WERI-Rb-1 (cell line): ENCODE results near the gene F8.
A peak's percentile ranks its signal among the peaks of the same experiment; 100 is the strongest.

Experiments used
- DNase-seq: peaks from one replicate; pipeline ENCODE4 v3.0.0-alpha.2; 2020
- H3K27ac ChIP-seq: fragments of 250-450 bp; sonication (Bioruptor Pico); 2 replicates; pipeline ENCODE4 v1.5.1; 2020; ENCODE audit warnings: mild to moderate bottlenecking, moderate library complexity
- H3K27me3 ChIP-seq: fragments of 250-450 bp; sonication (Bioruptor Pico); 2 replicates; pipeline ENCODE4 v1.5.1; 2021; ENCODE audit warnings: mild to moderate bottlenecking, low read depth, moderate library complexity; ENCODE audit not compliant: insufficient read depth, severe bottlenecking
- H3K36me3 ChIP-seq: fragments of 250-450 bp; sonication (Bioruptor Pico); 2 replicates; pipeline ENCODE4 v1.5.1; 2020; ENCODE audit warnings: mild to moderate bottlenecking, moderate library complexity
- H3K4me3 ChIP-seq: 2 replicates; pipeline ENCODE4 v1.5.1; 2011; ENCODE audit warnings: low read depth, mild to moderate bottlenecking, control low read depth, low read length
- H3K9me3 ChIP-seq: fragments of 250-450 bp; sonication (Bioruptor Pico); 2 replicates; pipeline ENCODE4 v1.5.1; 2021; ENCODE audit warnings: mild to moderate bottlenecking, moderate library complexity; ENCODE audit not compliant: severe bottlenecking
- TF ChIP-seq, protein P1 (sequence below): IDR thresholded peaks from 2 replicates; pipeline ENCODE4 v1.5.1; 2011; ENCODE audit warnings: low read depth, mild to moderate bottlenecking, control low read depth, inconsistent platforms, low read length

The F8 gene

GRCh38 chrX:155022585-155022984 lies at the start of gene F8:
F8 (minus strand) TSS chrX:155022723; CDS start chrX:155022552, 171 bp downstream.
- no peak for DNase-seq
- TF ChIP-seq, protein P1, sequence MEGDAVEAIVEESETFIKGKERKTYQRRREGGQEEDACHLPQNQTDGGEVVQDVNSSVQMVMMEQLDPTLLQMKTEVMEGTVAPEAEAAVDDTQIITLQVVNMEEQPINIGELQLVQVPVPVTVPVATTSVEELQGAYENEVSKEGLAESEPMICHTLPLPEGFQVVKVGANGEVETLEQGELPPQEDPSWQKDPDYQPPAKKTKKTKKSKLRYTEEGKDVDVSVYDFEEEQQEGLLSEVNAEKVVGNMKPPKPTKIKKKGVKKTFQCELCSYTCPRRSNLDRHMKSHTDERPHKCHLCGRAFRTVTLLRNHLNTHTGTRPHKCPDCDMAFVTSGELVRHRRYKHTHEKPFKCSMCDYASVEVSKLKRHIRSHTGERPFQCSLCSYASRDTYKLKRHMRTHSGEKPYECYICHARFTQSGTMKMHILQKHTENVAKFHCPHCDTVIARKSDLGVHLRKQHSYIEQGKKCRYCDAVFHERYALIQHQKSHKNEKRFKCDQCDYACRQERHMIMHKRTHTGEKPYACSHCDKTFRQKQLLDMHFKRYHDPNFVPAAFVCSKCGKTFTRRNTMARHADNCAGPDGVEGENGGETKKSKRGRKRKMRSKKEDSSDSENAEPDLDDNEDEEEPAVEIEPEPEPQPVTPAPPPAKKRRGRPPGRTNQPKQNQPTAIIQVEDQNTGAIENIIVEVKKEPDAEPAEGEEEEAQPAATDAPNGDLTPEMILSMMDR: no peak
- Histone ChIP-seq H3K4me3 (no peak within 1 kb of the TSS), H3K9me3 (no peaks in the 10 kb centered on the region), H3K27ac (no peak within 1 kb of the TSS), H3K36me3 (no peaks in the 10 kb centered on the region), H3K27me3 (no peaks in the 10 kb centered on the region)

DNA sequence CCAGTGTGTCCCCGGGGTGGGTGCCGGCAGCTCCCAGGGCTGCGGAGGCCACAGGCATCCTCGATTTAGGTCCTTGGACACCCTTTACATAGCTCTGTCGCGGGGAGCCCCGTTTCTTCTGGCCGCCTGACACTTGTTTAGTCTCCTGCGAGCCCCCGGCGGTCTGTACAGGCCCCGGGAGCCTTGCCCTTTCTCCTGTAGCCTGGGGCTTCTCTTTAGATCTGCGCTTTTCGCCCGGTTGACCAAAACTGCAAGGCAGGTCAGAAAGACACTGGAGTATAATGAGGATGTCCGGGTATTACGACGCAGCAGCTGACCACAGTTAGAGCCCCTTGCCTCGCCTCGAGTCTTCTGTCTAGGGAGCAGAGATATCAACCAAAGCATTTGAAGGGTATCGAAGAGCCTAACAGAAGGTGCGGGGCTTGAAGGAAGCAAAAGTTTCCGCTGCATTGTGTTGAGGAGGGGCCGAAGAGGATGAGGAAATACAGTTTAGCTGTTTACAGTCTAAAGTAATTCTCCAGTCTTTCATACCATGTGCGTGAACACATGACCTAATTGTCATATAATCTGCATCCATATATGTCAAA lies 49.3 kb upstream of the F8 start:
- Histone ChIP-seq H3K27me3 (no peaks in the 10 kb centered on the region), H3K4me3 (peak overlapping the region; percentile 76), H3K36me3 (peaks cover 38% of the 10 kb centered on the region), H3K27ac (peak overlapping the region; percentile 88), H3K9me3 (no peaks in the 10 kb centered on the region)
- TF ChIP-seq, protein P1: no peak
- DNase-seq: no peak

DNA sequence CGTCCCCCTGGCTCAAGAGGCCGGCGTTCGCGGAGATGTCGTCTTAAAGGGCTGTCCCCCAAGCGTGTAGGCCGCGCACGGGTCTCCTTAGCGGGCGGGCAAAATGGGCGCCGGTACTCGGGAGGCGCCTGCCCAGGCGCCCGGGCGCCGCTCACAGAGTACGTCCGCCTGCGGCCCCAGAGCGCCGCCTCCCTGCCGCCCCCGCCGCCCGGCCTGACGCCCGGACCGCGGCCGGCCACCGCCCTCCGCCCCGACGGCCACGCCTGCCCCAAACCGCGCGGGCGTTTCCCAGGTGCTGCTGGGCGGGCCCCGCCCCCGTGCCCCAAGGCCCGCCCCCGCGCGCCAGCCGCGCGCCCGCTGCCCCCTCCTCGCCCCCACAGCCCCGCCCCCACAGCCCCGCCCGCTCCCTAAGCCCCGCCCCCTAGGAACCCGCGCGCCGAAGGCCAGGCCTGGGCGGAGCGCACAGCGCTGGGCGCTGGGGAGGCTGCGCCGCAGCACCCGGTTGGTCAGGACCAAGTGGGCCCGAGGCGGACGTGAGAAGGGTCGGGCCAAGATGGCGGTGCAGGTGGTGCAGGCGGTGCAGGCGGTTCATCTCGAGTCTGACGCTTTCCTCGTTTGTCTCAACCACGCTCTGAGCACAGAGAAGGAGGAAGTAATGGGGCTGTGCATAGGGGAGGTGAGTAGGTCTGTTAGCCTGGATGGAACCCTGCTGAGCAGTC lies 48.6 kb upstream of the F8 start, which contains the start of the genes BRCC3, CMC4 and MTCP1:
TSS of gene BRCC3 (plus strand) at position 534 of the 719 bp plus-strand sequence. CDS start at position 554, 20 bp downstream.
TSS of gene CMC4 (minus strand) at position 162 of the 719 bp plus-strand sequence. CDS start 7,113 bp downstream, outside the sequence.
TSS of gene MTCP1 (minus strand) at position 162 of the 719 bp plus-strand sequence. CDS start 5,126 bp downstream, outside the sequence.
- peaks cover 32% of the 10 kb centered on the region for H3K36me3 ChIP-seq
- DNase-seq: peak; percentile 91
- TF ChIP-seq, protein P1: no peak
- no peaks in the 10 kb centered on the region for H3K27me3 ChIP-seq
- H3K9me3 ChIP-seq: no peaks in the 10 kb centered on the region
- H3K27ac ChIP-seq: peak within 1 kb of the TSS; percentile 90
- peak within 1 kb of the TSS; percentile 86 for H3K4me3 ChIP-seq

DNA sequence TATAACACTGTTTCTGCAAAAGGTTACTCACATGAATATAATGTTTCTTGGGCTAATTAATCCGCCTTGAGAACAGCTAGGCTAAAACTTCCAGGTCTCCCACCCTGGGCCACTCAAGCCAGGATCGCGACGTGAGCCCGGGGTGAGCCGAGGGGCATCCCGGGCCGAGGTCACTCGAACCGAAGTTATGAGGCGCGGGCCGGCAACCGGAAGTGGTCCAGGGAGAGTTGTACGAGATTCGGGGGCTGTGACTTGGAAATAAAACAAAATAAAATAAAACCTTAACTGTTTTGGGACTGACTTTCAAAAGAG lies 48.1 kb upstream of the F8 start:
- DNase-seq: no peak
- TF ChIP-seq, protein P1: no peak

GRCh38 chrX:155070038-155070437 lies 47.5 kb upstream of the F8 start:
- Histone ChIP-seq H3K9me3 (no peaks in the 10 kb centered on the region), H3K27me3 (no peaks in the 10 kb centered on the region), H3K27ac (peak overlapping the region; percentile 90), H3K36me3 (peaks cover 21% of the 10 kb centered on the region), H3K4me3 (peak overlapping the region; percentile 86)
- no peak for DNase-seq
- TF ChIP-seq, protein P1: no peak

More for the DNA sequence above, 48.1 kb upstream of the F8 start:
- no peaks in the 10 kb centered on the region for H3K27me3 ChIP-seq
- no peaks in the 10 kb centered on the region for H3K9me3 ChIP-seq
- peak overlapping the region; percentile 86 for H3K4me3 ChIP-seq
- peaks cover 26% of the 10 kb centered on the region for H3K36me3 ChIP-seq
- peak overlapping the region; percentile 90 for H3K27ac ChIP-seq
